Liver (tissue), 3 donors: ENCODE results near the gene TLE4.

Source experiments
- FOXA1 ChIP-seq: IDR thresholded peaks from 2 replicates; pipeline ENCODE4 v1.6.1; 2016; ENCODE audit warnings: antibody characterized with exemption
- JUND ChIP-seq, 2 donors: IDR thresholded peaks; 2 replicates each; pipeline ENCODE4 v1.6.1; 2016; ENCODE audit warnings: antibody characterized with exemption in 2 of 2
- TF ChIP-seq, protein P1 (sequence below): fragments of 150-350 bp; IDR thresholded peaks from 2 replicates; pipeline ENCODE4 v1.5.1; 2017; ENCODE audit warnings: improper control_type of control experiment, low read depth, low read length; ENCODE audit not compliant: missing input control
- TF ChIP-seq, protein P2 (sequence below): IDR thresholded peaks from 2 replicates; pipeline ENCODE4 v1.6.1; 2016; ENCODE audit warnings: antibody characterized with exemption
- TF ChIP-seq, protein P3 (sequence below): IDR thresholded peaks from 2 replicates; pipeline ENCODE4 v1.6.1; 2016; ENCODE audit warnings: antibody characterized with exemption
- donor health status: healthy.
- donor health status: healthy.

DNA sequence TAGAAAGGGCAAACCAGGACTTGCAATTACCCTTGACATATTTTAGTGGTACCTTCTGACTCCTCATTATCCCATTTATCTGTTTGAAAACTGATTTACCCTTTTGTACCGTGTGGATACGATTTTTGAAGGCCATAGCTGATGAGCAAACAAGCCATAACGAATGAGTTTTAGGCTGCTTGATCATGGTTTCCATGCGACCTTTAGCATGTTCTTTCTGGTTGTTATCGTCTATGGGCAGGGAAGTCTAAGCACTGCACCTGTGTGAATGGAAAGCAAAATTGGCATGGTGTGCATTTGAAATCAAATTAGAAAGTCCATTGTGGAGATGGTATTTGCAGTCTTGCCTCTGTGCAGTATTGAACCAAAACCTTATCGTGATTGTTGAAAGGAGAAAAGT is 127.7 kb downstream of the TLE4 start:
- TF ChIP-seq, protein P1, sequence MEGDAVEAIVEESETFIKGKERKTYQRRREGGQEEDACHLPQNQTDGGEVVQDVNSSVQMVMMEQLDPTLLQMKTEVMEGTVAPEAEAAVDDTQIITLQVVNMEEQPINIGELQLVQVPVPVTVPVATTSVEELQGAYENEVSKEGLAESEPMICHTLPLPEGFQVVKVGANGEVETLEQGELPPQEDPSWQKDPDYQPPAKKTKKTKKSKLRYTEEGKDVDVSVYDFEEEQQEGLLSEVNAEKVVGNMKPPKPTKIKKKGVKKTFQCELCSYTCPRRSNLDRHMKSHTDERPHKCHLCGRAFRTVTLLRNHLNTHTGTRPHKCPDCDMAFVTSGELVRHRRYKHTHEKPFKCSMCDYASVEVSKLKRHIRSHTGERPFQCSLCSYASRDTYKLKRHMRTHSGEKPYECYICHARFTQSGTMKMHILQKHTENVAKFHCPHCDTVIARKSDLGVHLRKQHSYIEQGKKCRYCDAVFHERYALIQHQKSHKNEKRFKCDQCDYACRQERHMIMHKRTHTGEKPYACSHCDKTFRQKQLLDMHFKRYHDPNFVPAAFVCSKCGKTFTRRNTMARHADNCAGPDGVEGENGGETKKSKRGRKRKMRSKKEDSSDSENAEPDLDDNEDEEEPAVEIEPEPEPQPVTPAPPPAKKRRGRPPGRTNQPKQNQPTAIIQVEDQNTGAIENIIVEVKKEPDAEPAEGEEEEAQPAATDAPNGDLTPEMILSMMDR, result no peak
- TF ChIP-seq, protein P2, sequence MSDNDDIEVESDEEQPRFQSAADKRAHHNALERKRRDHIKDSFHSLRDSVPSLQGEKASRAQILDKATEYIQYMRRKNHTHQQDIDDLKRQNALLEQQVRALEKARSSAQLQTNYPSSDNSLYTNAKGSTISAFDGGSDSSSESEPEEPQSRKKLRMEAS, result no peak
- TF ChIP-seq, protein P3, sequence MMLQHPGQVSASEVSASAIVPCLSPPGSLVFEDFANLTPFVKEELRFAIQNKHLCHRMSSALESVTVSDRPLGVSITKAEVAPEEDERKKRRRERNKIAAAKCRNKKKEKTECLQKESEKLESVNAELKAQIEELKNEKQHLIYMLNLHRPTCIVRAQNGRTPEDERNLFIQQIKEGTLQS, result no peak
- TF ChIP-seq JUND (IDR thresholded peaks at IDR 0.05) (no peak), FOXA1 (no peak)
